ENCODE data around the gene CATSPERE. TPM values are rescaled to one million over a fixed set of nuclear protein-coding genes. Genes with fewer than 3 reads are reported as not detected.

Gene CATSPERE
- total RNA-seq, 1 experiment from 2014 or later, result 0.14 TPM

GRCh38 chr1:244458781-244459180 lies 2.3 kb upstream of the CATSPERE start:
- H3K27me3 Mint-ChIP-seq (ENCODE audit: insufficient read depth, unreplicated experiment), result no peaks in the 10 kb centered on the region
- BruUV-seq (replicated peaks), result no TSS peak
- intact Hi-C loops (cut with micrococcal nuclease; ENCODE audit: unreplicated experiment), result loop anchor here (2.0 to 10.0 kb wide), 3 partner anchors 98 to 376 kb away; partner anchors contain the start of gene COX20
- TF ChIP-seq, protein P1, sequence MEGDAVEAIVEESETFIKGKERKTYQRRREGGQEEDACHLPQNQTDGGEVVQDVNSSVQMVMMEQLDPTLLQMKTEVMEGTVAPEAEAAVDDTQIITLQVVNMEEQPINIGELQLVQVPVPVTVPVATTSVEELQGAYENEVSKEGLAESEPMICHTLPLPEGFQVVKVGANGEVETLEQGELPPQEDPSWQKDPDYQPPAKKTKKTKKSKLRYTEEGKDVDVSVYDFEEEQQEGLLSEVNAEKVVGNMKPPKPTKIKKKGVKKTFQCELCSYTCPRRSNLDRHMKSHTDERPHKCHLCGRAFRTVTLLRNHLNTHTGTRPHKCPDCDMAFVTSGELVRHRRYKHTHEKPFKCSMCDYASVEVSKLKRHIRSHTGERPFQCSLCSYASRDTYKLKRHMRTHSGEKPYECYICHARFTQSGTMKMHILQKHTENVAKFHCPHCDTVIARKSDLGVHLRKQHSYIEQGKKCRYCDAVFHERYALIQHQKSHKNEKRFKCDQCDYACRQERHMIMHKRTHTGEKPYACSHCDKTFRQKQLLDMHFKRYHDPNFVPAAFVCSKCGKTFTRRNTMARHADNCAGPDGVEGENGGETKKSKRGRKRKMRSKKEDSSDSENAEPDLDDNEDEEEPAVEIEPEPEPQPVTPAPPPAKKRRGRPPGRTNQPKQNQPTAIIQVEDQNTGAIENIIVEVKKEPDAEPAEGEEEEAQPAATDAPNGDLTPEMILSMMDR (IDR thresholded peaks at IDR 0.05; ENCODE audit: insufficient read depth in 1 of 2, low read depth in 1 of 2, low read length in 1 of 2, severe bottlenecking in 1 of 2, unreplicated experiment in 1 of 2), result no peak
- H3K9me3 ChIP-seq, result no peaks in the 10 kb centered on the region
- H3K27me3 ChIP-seq (replicated peaks; ENCODE audit: control insufficient read depth, insufficient read depth, low read length), result no peaks in the 10 kb centered on the region
- H3K4me3 ChIP-seq (ENCODE audit: low read depth, low read length), result no peak overlapping the region
- H3K27ac Mint-ChIP-seq (ENCODE audit: unreplicated experiment), result peak overlapping the region; percentile 85
- ChIA-PET POLR2A (interaction anchor here (0.6 to 0.7 kb wide), 3 partner anchors 10 to 156 kb away, joined by 3 read pairs; no protein-coding TSS in a partner anchor), CTCF (no interaction called here)
- H3K36me3 Mint-ChIP-seq (ENCODE audit: insufficient read depth, unreplicated experiment), result peaks cover 11% of the 10 kb centered on the region
- no peaks in the 10 kb centered on the region for H3K9me3 Mint-ChIP-seq (ENCODE audit: unreplicated experiment)
- H3K4me1 ChIP-seq, result peaks cover 54% of the 10 kb centered on the region
- DNase-seq, result peak; percentile 73 to 78
- H3K4me3 Mint-ChIP-seq (ENCODE audit: unreplicated experiment), result peak overlapping the region; percentile 57
- H3K4me1 Mint-ChIP-seq (ENCODE audit: low read depth, unreplicated experiment), result peaks cover 42% of the 10 kb centered on the region
- no peaks in the 10 kb centered on the region for H3K36me3 ChIP-seq (ENCODE audit: control insufficient read depth, insufficient read depth, low read length)

DNA sequence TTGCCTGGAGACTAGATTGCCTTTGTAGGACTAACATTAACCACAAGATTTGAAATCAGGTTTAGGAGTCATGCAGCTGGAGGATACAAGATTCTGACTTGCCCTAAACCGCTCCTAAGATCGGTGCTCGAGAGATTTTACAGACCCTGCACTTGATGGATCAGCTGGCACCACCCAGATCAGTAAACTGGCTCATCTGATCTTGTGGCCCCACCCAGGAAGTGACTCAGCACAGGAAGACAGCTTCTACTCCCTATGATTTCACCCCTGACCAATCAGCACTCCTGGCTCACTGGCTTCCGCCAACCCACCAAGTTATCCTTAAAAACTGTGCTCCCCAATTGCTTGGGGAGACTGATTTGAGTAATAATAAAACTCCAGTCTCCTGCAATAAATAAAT lies 876 bp upstream of the CATSPERE start:
- ChIA-PET CTCF (no interaction called here), POLR2A (no interaction called here)
- no peaks in the 10 kb centered on the region for H3K27me3 Mint-ChIP-seq (ENCODE audit: insufficient read depth, unreplicated experiment)
- H3K4me3 Mint-ChIP-seq (ENCODE audit: unreplicated experiment), result peak overlapping the region; percentile 57
- Histone ChIP-seq H3K4me3 (ENCODE audit: low read depth, low read length) (no peak overlapping the region), H3K27me3 (replicated peaks; ENCODE audit: control insufficient read depth, insufficient read depth, low read length) (no peaks in the 10 kb centered on the region), H3K4me1 (peaks cover 54% of the 10 kb centered on the region), H3K36me3 (ENCODE audit: control insufficient read depth, insufficient read depth, low read length) (no peaks in the 10 kb centered on the region), H3K9me3 (no peaks in the 10 kb centered on the region)
- H3K4me1 Mint-ChIP-seq (ENCODE audit: low read depth, unreplicated experiment), result peaks cover 29% of the 10 kb centered on the region
- BruUV-seq (replicated peaks), result no TSS peak
- intact Hi-C loops (cut with micrococcal nuclease; ENCODE audit: unreplicated experiment), result loop anchor here (2.0 kb wide), 2 partner anchors 93 to 511 kb away; no protein-coding TSS in a partner anchor
- H3K36me3 Mint-ChIP-seq (ENCODE audit: insufficient read depth, unreplicated experiment), result peaks cover 11% of the 10 kb centered on the region
- H3K9me3 Mint-ChIP-seq (ENCODE audit: unreplicated experiment), result no peaks in the 10 kb centered on the region
- DNase-seq, result peak; percentile 32 to 59
- TF ChIP-seq, protein P1 (IDR thresholded peaks at IDR 0.05; ENCODE audit: insufficient read depth in 1 of 2, low read depth in 1 of 2, low read length in 1 of 2, severe bottlenecking in 1 of 2, unreplicated experiment in 1 of 2), result no peak
- H3K27ac Mint-ChIP-seq (ENCODE audit: unreplicated experiment), result peak overlapping the region; percentile 85

- H3K4me3 ChIP-seq (ENCODE audit: low read depth, low read length), result no peak overlapping the region
- intact Hi-C loops (cut with micrococcal nuclease; ENCODE audit: unreplicated experiment), result no loop called here
- DNase-seq, result no peak
- H3K4me1 ChIP-seq, result peaks cover 4% of the 10 kb centered on the region
- no peaks in the 10 kb centered on the region for H3K36me3 ChIP-seq (ENCODE audit: control insufficient read depth, insufficient read depth, low read length)
- no peak overlapping the region for H3K27ac Mint-ChIP-seq (ENCODE audit: unreplicated experiment)
- H3K27me3 Mint-ChIP-seq (ENCODE audit: insufficient read depth, unreplicated experiment), result no peaks in the 10 kb centered on the region
- H3K27me3 ChIP-seq (replicated peaks; ENCODE audit: control insufficient read depth, insufficient read depth, low read length), result no peaks in the 10 kb centered on the region
- CTCF ChIA-PET, result no interaction called here
- no peak overlapping the region for H3K4me3 Mint-ChIP-seq (ENCODE audit: unreplicated experiment)
- H3K9me3 ChIP-seq, result no peaks in the 10 kb centered on the region
- H3K4me1 Mint-ChIP-seq (ENCODE audit: low read depth, unreplicated experiment), result no peaks in the 10 kb centered on the region
- POLR2A ChIA-PET, result no interaction called here
- no TSS peak for BruUV-seq (replicated peaks)
- peaks cover under 1% of the 10 kb centered on the region for H3K36me3 Mint-ChIP-seq (ENCODE audit: insufficient read depth, unreplicated experiment)
- no peaks in the 10 kb centered on the region for H3K9me3 Mint-ChIP-seq (ENCODE audit: unreplicated experiment)
- TF ChIP-seq, protein P1 (IDR thresholded peaks at IDR 0.05; ENCODE audit: insufficient read depth in 1 of 2, low read depth in 1 of 2, low read length in 1 of 2, severe bottlenecking in 1 of 2, unreplicated experiment in 1 of 2), result no peak
These were observed 5.7 kb downstream of the CATSPERE start for GRCh38 chr1:244466724-244467123.
